WTC11 (cell line): ENCODE results near the gene SART3.

Experiments
- CREM ChIP-seq: sonication (generic); formaldehyde crosslinking; IDR thresholded peaks from 2 replicates; pipeline ENCODE4 v1.8.1; 2022; ENCODE audit warnings: mild to moderate bottlenecking, missing genetic modification reagents, moderate library complexity
- CTCF ChIP-seq: fragments of 200-600 bp; IDR thresholded peaks from 2 replicates; pipeline ENCODE4 v1.8.0; 2022; ENCODE audit warnings: antibody characterized with exemption
- GTF2I ChIP-seq: fragments of 250-450 bp; sonication (Bioruptor Pico); conservative IDR thresholded peaks from 2 replicates; pipeline ENCODE4 v1.4.0; 2021; ENCODE audit warnings: mild to moderate bottlenecking
- MAX ChIP-seq: sonication (generic); formaldehyde crosslinking; IDR thresholded peaks from 2 replicates; pipeline ENCODE4 v1.8.0; 2022; ENCODE audit warnings: mild to moderate bottlenecking, missing genetic modification reagents
- MXD4 ChIP-seq: fragments of 250-450 bp; sonication (Bioruptor Pico); IDR thresholded peaks from 2 replicates; pipeline ENCODE4 v1.8.0; 2021; ENCODE audit warnings: mild to moderate bottlenecking, moderate library complexity, borderline replicate concordance
- MYBL2 ChIP-seq: sonication (generic); formaldehyde crosslinking; IDR thresholded peaks from 2 replicates; pipeline ENCODE4 v1.8.1; 2023; ENCODE audit warnings: mild to moderate bottlenecking, moderate library complexity, missing genetic modification reagents
- NFE2L1 ChIP-seq: sonication (generic); formaldehyde crosslinking; IDR thresholded peaks from 2 replicates; pipeline ENCODE4 v1.8.1; 2023; ENCODE audit warnings: missing genetic modification reagents
- SP1 ChIP-seq: sonication (generic); formaldehyde crosslinking; conservative IDR thresholded peaks from 2 replicates; pipeline ENCODE4 v1.8.1; 2022; ENCODE audit warnings: missing genetic modification reagents
- USF2 ChIP-seq: sonication (generic); formaldehyde crosslinking; IDR thresholded peaks from 2 replicates; pipeline ENCODE4 v1.8.1; 2023; ENCODE audit warnings: mild to moderate bottlenecking, missing genetic modification reagents, moderate library complexity

GRCh38 chr12:108478611-108479206, 82.3 kb downstream of the SART3 start:
- TF ChIP-seq CTCF (no peak), MYBL2 (CRISPR knock-in tag) (no peak), MXD4 (CRISPR knock-in tag) (no peak), NFE2L1 (CRISPR knock-in tag) (no peak), GTF2I (CRISPR knock-in tag) (no peak), MAX (no peak), USF2 (CRISPR knock-in tag) (no peak), SP1 (CRISPR knock-in tag) (no peak), CREM (CRISPR knock-in tag) (no peak)
